ENCODE data around the gene MYOT.

MYOT gene

DNA sequence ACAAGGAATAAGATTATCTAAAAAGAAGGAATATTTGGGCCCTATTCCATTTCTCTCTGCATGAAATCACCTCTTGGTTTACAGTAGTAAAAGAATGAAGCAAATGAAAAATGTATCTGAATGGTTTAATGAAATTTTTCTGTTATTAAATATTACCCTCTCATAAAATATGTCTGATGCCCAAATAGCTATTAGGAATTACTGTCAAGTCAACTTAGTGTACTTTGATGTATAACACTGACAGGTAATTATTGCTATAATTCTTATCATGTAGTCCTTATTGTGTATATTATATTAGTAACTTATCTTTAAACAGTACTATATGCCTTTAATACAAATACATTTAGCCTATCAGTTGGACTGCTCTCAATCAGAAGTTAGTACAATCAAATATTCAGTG, 8.4 kb downstream of the MYOT start:
- Histone ChIP-seq H3K36me3 (ENCODE audit: control insufficient read depth, insufficient read depth, low read length) (no peaks in the 10 kb centered on the region), H3K27me3 (ENCODE audit: control insufficient read depth, insufficient read depth, low read length) (no peaks in the 10 kb centered on the region), H3K4me3 (ENCODE audit: low read depth, low read length) (no peak overlapping the region), H3K27ac (ENCODE audit: low read depth, low read length) (no peak overlapping the region), H3K9me3 (ENCODE audit: control insufficient read depth, insufficient read depth, low read length) (no peaks in the 10 kb centered on the region), H3K4me1 (ENCODE audit: control insufficient read depth, insufficient read depth, low read length) (no peaks in the 10 kb centered on the region), H3K9ac (ENCODE audit: low read depth, low read length) (no peak overlapping the region)

DNA sequence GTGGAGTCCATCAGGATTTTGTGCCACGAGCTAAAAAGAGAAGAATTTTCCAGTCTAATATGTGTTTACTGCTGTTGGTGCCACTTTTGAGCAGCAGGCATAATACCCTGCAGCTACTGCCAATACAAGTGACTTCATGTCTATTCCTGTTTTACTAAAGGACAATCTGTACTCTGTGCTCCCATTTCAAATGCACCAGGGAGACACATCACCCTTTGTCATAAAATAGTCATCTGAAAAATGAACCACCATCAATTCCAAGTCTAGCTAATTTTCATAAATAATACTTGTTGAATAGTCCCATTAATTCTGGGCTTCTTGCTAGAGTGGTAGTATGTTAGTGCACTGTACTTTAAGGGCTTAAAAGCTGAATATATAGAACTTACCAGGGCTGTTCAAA, 12.7 kb downstream of the MYOT start:
- H3K27me3 ChIP-seq (ENCODE audit: control insufficient read depth, insufficient read depth, low read length), result no peaks in the 10 kb centered on the region
- no peaks in the 10 kb centered on the region for H3K9me3 ChIP-seq (ENCODE audit: control insufficient read depth, insufficient read depth, low read length)

DNA sequence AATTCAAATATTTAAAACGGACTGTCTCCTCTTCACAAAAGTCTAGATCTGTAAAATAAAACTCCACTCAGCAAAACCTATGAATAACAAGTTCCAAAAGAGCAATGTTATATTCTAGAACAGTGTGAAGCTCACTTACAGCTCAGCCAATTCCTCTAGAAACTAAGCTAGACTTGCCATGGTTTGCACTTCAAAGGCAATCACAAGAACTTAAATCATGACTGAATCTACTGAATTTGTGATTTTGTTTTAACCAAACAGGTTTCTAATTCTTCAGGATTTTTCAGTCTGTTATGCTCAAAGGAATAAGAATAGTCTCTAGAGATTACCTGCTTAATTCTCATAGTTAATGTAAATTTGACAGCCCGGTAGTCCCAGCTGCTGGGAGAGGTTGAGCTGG, 20.2 kb downstream of the MYOT start:
- no peaks in the 10 kb centered on the region for H3K9me3 ChIP-seq (ENCODE audit: control insufficient read depth, insufficient read depth, low read length)
- H3K9ac ChIP-seq (ENCODE audit: low read depth, low read length), result no peak overlapping the region
- H3K27ac ChIP-seq (ENCODE audit: low read depth, low read length), result no peak overlapping the region
- no peaks in the 10 kb centered on the region for H3K27me3 ChIP-seq (ENCODE audit: control insufficient read depth, insufficient read depth, low read length)
- H3K36me3 ChIP-seq (ENCODE audit: control insufficient read depth, insufficient read depth, low read length), result no peaks in the 10 kb centered on the region
- H3K4me1 ChIP-seq (ENCODE audit: control insufficient read depth, insufficient read depth, low read length), result peaks cover 17% of the 10 kb centered on the region
- no peak overlapping the region for H3K4me3 ChIP-seq (ENCODE audit: low read depth, low read length)

More for the DNA sequence above, 12.7 kb downstream of the MYOT start:
- Histone ChIP-seq H3K4me3 (ENCODE audit: low read depth, low read length) (no peak overlapping the region), H3K36me3 (ENCODE audit: control insufficient read depth, insufficient read depth, low read length) (no peaks in the 10 kb centered on the region), H3K9ac (ENCODE audit: low read depth, low read length) (no peak overlapping the region), H3K4me1 (ENCODE audit: control insufficient read depth, insufficient read depth, low read length) (no peaks in the 10 kb centered on the region), H3K27ac (ENCODE audit: low read depth, low read length) (no peak overlapping the region)

DNA sequence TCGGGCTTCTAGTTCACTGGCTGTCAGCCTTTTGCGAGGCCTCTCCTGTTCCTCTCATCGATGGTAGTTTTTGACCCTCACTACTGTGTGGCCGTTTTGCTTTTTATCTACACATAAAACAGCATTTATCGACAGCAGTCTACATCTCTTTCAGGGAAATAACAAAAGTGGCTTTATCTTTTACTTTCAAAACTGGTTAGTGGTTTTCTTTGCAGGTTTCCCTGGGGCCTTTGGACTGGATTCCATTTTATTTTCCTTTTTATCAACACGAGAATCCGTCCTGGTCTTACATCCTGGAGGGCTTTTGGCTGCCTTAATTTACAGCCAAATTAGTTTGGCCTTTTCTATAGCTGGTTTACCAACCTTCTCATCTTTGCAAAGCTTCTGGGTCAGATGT, 20.8 kb downstream of the MYOT start:
- Histone ChIP-seq H3K4me3 (ENCODE audit: low read depth, low read length) (peak overlapping the region; percentile 56; the same call in 1 of the 2 replicates), H3K9me3 (ENCODE audit: control insufficient read depth, insufficient read depth, low read length) (no peaks in the 10 kb centered on the region), H3K27ac (ENCODE audit: low read depth, low read length) (no peak overlapping the region), H3K4me1 (ENCODE audit: control insufficient read depth, insufficient read depth, low read length) (peaks cover 17% of the 10 kb centered on the region), H3K27me3 (ENCODE audit: control insufficient read depth, insufficient read depth, low read length) (no peaks in the 10 kb centered on the region), H3K9ac (ENCODE audit: low read depth, low read length) (0 out of 2 replicates have a peak overlapping the region, but pooled peaks have one; percentile 60), H3K36me3 (ENCODE audit: control insufficient read depth, insufficient read depth, low read length) (no peaks in the 10 kb centered on the region)

DNA sequence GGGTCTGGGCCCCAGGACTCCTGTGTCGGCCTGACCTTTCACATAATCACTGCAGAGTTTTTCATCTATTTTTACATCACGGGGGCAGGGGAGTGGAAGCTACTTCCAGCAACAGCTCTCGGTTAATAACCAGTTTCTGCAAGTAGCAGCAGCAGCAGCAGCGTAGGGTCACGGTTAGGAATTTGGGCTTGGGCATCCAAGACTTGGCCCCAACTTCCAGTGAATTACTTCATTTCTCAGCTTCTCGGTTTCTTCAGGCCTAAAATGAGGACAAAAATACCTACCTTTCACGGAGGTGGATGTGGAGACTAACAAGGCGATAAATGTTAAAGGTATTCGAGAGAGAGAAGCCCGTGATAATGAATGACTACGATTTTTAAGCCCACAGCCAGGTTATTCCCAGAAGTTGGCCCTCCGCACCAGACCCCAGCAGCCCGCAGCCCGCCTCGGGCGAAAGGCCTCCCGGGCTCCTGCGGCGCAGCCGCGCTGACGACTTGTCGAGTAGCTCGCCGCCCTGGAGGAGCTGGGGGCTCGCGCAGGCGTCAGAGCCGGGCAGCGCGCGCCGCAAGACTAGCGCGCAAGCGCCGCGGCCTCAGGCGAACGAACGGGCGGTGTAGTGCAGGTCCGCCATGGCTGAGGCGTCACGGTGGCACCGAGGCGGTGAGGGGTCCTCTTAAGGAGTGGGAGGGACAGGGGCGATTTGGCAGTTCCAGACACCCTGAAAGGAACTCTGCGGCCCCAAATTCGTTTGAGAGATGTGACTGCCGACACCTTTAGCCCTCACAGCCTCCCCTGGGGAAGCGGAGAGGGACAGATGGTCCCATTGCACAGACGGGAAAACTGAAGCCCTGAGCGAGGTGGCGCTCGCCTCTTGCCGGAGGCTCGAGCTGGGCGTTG, 21.5 kb downstream of the MYOT start, which contains the start of gene PKD2L2:
Gene PKD2L2, plus strand, starts transcription at position 595 of the 897 bp plus-strand sequence. Its CDS starts 35 bp downstream, at position 630.
- Histone ChIP-seq H3K9me3 (ENCODE audit: control insufficient read depth, insufficient read depth, low read length) (no peaks in the 10 kb centered on the region), H3K9ac (ENCODE audit: low read depth, low read length) (peak within 1 kb of the TSS; percentile 60; the same call in 1 of the 2 replicates), H3K4me3 (ENCODE audit: low read depth, low read length) (peak within 1 kb of the TSS; percentile 64), H3K27ac (ENCODE audit: low read depth, low read length) (no peak within 1 kb of the TSS), H3K4me1 (ENCODE audit: control insufficient read depth, insufficient read depth, low read length) (peaks cover 17% of the 10 kb centered on the region), H3K36me3 (ENCODE audit: control insufficient read depth, insufficient read depth, low read length) (no peaks in the 10 kb centered on the region), H3K27me3 (ENCODE audit: control insufficient read depth, insufficient read depth, low read length) (no peaks in the 10 kb centered on the region)

DNA sequence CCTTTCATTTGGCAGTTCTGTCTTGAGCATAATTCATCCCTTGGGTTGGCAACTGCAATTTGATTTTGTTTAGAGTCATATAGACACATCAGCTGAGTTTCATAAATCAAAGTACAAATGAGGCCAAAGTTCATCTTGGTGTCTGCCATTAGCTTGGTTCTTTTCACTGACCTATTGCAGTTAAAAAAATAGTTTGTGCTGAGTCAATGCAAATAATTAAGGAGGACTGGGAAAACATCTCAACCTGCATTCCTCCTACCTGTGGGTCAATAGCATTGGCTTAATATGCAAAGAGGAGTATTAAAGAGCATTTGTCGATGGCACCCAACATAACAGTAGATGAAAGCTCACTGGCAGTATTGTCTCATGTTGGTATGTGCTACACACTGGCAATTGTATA, 23.2 kb downstream of the MYOT start:
- H3K9ac ChIP-seq (ENCODE audit: low read depth, low read length), result no peak overlapping the region

DNA sequence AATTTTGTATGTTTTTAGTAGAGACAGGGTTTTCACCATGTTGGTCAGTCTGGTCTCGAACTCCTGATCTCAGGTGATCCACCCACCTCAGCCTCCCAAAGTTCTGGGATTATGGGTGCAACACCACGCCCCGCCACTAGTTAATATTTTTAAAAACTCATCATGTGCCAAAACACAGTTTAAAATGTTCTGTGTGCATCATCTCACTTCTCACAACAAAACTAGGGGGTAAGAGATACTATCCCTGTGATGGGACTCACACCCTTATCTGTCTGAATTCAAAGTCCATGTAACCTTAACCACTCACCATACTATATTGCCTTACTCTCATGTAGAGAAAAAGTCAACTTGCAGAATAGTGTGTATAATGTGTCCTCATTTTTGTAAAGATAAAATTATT, 24.2 kb downstream of the MYOT start:
- no peaks in the 10 kb centered on the region for H3K27me3 ChIP-seq (ENCODE audit: control insufficient read depth, insufficient read depth, low read length)
- H3K36me3 ChIP-seq (ENCODE audit: control insufficient read depth, insufficient read depth, low read length), result no peaks in the 10 kb centered on the region
- no peak overlapping the region for H3K4me3 ChIP-seq (ENCODE audit: low read depth, low read length)
- no peak overlapping the region for H3K9ac ChIP-seq (ENCODE audit: low read depth, low read length)
- H3K9me3 ChIP-seq (ENCODE audit: control insufficient read depth, insufficient read depth, low read length), result no peaks in the 10 kb centered on the region
- no peak overlapping the region for H3K27ac ChIP-seq (ENCODE audit: low read depth, low read length)
- peaks cover 17% of the 10 kb centered on the region for H3K4me1 ChIP-seq (ENCODE audit: control insufficient read depth, insufficient read depth, low read length)

More for the DNA sequence above, 23.2 kb downstream of the MYOT start:
- no peaks in the 10 kb centered on the region for H3K36me3 ChIP-seq (ENCODE audit: control insufficient read depth, insufficient read depth, low read length)
- peaks cover 17% of the 10 kb centered on the region for H3K4me1 ChIP-seq (ENCODE audit: control insufficient read depth, insufficient read depth, low read length)
- H3K4me3 ChIP-seq (ENCODE audit: low read depth, low read length), result no peak overlapping the region
- no peak overlapping the region for H3K27ac ChIP-seq (ENCODE audit: low read depth, low read length)
- no peaks in the 10 kb centered on the region for H3K9me3 ChIP-seq (ENCODE audit: control insufficient read depth, insufficient read depth, low read length)
- no peaks in the 10 kb centered on the region for H3K27me3 ChIP-seq (ENCODE audit: control insufficient read depth, insufficient read depth, low read length)

DNA sequence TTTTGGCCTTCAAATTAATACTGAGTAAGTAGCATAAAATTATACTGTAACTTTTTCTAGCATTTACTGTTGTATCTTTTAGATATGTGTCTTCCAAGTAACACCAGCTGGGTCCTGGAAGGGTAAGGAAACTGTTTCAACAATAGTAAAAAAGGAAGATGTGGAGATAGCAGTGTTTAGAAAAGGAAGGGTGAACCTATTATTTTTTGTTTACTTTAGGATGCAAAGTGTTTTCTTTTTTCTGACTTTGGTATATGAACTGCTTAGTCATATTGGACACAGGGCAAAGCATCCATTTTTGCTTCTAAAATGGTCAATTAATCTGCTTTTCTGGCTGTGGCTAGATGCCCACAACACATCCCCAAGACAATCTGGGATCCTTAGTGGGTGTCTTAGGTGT, 26.9 kb downstream of the MYOT start:
- H3K36me3 ChIP-seq (ENCODE audit: control insufficient read depth, insufficient read depth, low read length), result no peaks in the 10 kb centered on the region
- no peak overlapping the region for H3K9ac ChIP-seq (ENCODE audit: low read depth, low read length)
- H3K4me1 ChIP-seq (ENCODE audit: control insufficient read depth, insufficient read depth, low read length), result 0 out of 2 replicates have a peak, but pooled peaks cover 4% of the 10 kb centered on the region
- H3K4me3 ChIP-seq (ENCODE audit: low read depth, low read length), result no peak overlapping the region
- no peaks in the 10 kb centered on the region for H3K27me3 ChIP-seq (ENCODE audit: control insufficient read depth, insufficient read depth, low read length)
- no peaks in the 10 kb centered on the region for H3K9me3 ChIP-seq (ENCODE audit: control insufficient read depth, insufficient read depth, low read length)
- no peak overlapping the region for H3K27ac ChIP-seq (ENCODE audit: low read depth, low read length)

DNA sequence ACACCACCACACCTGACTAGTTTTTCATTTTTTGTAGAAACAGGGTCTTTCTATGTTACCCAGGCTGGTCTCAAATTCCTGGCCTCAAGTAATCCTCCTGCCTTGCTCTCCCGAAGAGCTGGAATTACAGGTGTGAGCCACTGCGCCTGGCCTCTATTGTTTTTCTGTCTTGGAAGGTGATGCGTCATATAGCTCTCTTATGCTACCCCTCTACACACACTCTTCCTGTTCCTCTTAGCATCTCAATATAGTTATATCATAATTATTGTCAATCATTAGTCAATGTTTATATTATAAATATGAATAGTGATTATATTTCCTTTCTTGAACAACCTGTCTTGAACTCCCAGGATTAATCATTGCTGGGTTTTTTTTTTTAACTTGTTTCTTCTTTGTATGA, 28.9 kb downstream of the MYOT start:
- no peaks in the 10 kb centered on the region for H3K4me1 ChIP-seq (ENCODE audit: control insufficient read depth, insufficient read depth, low read length)
- H3K4me3 ChIP-seq (ENCODE audit: low read depth, low read length), result no peak overlapping the region
- no peaks in the 10 kb centered on the region for H3K27me3 ChIP-seq (ENCODE audit: control insufficient read depth, insufficient read depth, low read length)

DNA sequence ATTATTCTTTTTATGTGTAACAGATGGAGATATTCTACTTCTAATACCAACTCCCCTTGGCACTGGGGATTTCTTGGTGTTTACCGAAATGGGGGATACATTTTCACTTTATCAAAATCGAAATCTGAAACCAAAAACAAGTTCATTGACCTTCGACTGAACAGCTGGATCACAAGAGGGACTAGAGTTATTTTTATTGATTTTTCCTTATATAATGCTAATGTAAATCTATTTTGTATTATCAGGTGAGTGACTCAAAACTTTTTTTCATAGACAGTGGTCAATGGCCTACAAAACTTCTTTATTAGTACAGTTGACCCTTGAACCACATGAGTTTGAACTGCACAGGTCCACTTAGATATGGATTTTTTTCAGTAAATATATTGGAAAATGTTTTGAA, 31.8 kb downstream of the MYOT start:
- Histone ChIP-seq H3K36me3 (ENCODE audit: control insufficient read depth, insufficient read depth, low read length) (no peaks in the 10 kb centered on the region), H3K4me1 (ENCODE audit: control insufficient read depth, insufficient read depth, low read length) (no peaks in the 10 kb centered on the region), H3K27ac (ENCODE audit: low read depth, low read length) (no peak overlapping the region), H3K9ac (ENCODE audit: low read depth, low read length) (no peak overlapping the region), H3K9me3 (ENCODE audit: control insufficient read depth, insufficient read depth, low read length) (no peaks in the 10 kb centered on the region), H3K27me3 (ENCODE audit: control insufficient read depth, insufficient read depth, low read length) (no peaks in the 10 kb centered on the region), H3K4me3 (ENCODE audit: low read depth, low read length) (no peak overlapping the region)

More for the DNA sequence above, 28.9 kb downstream of the MYOT start:
- H3K27ac ChIP-seq (ENCODE audit: low read depth, low read length), result no peak overlapping the region
- H3K9me3 ChIP-seq (ENCODE audit: control insufficient read depth, insufficient read depth, low read length), result no peaks in the 10 kb centered on the region
- H3K36me3 ChIP-seq (ENCODE audit: control insufficient read depth, insufficient read depth, low read length), result no peaks in the 10 kb centered on the region
- no peak overlapping the region for H3K9ac ChIP-seq (ENCODE audit: low read depth, low read length)

DNA sequence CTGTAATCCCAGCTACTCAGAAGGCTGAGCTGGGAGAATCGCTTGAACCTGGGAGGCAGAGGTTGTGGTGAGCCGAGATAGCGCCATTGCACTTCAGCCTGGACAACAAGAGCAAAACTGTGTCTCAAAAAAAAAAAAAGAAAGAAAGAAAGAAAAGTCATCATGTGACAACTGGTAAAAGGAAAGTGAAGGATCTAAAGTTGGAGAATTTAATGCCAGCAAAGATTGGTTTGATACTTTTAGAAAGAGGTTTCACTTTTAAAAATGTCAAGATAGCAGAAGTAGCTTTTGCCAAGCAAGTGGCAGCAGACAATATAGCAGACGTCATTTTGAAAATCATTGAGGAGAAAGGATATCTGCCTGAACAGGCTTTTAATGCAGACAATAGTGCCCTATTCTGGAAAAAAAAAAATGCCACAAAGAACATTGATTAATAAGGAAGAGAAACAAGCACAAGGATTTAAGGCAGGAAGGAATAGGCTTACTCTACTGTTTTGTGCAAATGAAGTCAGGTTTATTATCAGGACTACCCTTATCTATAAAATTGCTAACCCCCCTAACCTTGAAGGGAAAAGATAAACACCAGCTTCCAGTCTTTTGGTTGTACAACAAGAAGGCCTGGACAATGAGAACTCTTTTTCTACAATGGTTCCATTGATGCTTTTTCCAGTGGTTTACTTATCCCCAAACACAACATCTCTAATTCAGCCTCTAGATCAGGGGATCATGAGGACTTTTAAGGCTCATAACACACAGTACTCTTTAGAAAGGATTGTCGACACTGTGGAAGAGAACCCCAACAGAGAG, 33.6 kb downstream of the MYOT start:
- H3K4me3 ChIP-seq (ENCODE audit: low read depth, low read length), result no peak overlapping the region
- no peaks in the 10 kb centered on the region for H3K4me1 ChIP-seq (ENCODE audit: control insufficient read depth, insufficient read depth, low read length)
- H3K9me3 ChIP-seq (ENCODE audit: control insufficient read depth, insufficient read depth, low read length), result no peaks in the 10 kb centered on the region
- no peaks in the 10 kb centered on the region for H3K36me3 ChIP-seq (ENCODE audit: control insufficient read depth, insufficient read depth, low read length)
- H3K9ac ChIP-seq (ENCODE audit: low read depth, low read length), result no peak overlapping the region
- no peaks in the 10 kb centered on the region for H3K27me3 ChIP-seq (ENCODE audit: control insufficient read depth, insufficient read depth, low read length)
- no peak overlapping the region for H3K27ac ChIP-seq (ENCODE audit: low read depth, low read length)

Data from HUES48 (cell line).